ENCODE measurements around the gene CENPVL3. TPM values are rescaled to one million over a fixed set of nuclear protein-coding genes. Genes with fewer than 3 reads are reported as not detected.

Gene CENPVL3
- total and polyA plus RNA-seq, 9 of the 15 experiments (the other 6 are each of a cell fraction or from before 2014, with no cell fraction given): not detected

DNA sequence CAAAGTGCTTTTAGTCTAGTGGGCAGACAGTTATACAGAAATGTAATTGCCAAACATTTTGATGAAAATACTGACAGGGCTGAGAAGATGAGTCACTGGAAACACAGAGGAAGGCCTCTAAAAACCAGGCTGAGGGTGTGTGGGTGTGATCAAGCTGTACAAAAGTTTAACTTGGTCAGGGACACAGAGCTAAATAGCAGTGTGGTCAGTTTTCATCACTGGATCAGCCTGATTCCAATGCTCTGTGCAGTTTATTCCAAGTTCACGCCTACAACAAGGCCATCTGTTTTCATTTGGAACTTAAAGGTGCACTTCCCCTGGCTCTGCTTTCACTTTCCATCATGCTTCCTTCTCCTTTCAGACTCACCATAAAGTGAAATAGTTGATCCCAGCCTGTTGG is 10.6 kb downstream of the CENPVL3 start (continued):
- TF ChIP-seq KDM2B (CRISPR knock-in tag; IDR thresholded peaks at IDR 0.05) (no peak), SMAD4 (CRISPR knock-in tag; conservative IDR thresholded peaks at IDR 0.05) (no peak), ZNF184 (CRISPR knock-in tag; IDR thresholded peaks at IDR 0.05) (no peak), POLR3G (IDR thresholded peaks at IDR 0.05; ENCODE audit: extremely low read depth, insufficient read length, insufficient replicate concordance) (no peak), ZNF668 (CRISPR knock-in tag; IDR thresholded peaks at IDR 0.05) (no peak), ZFP91 (CRISPR knock-in tag; IDR thresholded peaks at IDR 0.05) (no peak), KDM4B (IDR thresholded peaks at IDR 0.05; ENCODE audit: borderline replicate concordance in 2 of 2, low read depth in 1 of 2) (no peak), NCOR1 (IDR thresholded peaks at IDR 0.05) (no peak)
- TF ChIP-seq, protein P1, sequence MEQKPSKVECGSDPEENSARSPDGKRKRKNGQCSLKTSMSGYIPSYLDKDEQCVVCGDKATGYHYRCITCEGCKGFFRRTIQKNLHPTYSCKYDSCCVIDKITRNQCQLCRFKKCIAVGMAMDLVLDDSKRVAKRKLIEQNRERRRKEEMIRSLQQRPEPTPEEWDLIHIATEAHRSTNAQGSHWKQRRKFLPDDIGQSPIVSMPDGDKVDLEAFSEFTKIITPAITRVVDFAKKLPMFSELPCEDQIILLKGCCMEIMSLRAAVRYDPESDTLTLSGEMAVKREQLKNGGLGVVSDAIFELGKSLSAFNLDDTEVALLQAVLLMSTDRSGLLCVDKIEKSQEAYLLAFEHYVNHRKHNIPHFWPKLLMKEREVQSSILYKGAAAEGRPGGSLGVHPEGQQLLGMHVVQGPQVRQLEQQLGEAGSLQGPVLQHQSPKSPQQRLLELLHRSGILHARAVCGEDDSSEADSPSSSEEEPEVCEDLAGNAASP (IDR thresholded peaks at IDR 0.05): no peak
- TF ChIP-seq, protein P2, sequence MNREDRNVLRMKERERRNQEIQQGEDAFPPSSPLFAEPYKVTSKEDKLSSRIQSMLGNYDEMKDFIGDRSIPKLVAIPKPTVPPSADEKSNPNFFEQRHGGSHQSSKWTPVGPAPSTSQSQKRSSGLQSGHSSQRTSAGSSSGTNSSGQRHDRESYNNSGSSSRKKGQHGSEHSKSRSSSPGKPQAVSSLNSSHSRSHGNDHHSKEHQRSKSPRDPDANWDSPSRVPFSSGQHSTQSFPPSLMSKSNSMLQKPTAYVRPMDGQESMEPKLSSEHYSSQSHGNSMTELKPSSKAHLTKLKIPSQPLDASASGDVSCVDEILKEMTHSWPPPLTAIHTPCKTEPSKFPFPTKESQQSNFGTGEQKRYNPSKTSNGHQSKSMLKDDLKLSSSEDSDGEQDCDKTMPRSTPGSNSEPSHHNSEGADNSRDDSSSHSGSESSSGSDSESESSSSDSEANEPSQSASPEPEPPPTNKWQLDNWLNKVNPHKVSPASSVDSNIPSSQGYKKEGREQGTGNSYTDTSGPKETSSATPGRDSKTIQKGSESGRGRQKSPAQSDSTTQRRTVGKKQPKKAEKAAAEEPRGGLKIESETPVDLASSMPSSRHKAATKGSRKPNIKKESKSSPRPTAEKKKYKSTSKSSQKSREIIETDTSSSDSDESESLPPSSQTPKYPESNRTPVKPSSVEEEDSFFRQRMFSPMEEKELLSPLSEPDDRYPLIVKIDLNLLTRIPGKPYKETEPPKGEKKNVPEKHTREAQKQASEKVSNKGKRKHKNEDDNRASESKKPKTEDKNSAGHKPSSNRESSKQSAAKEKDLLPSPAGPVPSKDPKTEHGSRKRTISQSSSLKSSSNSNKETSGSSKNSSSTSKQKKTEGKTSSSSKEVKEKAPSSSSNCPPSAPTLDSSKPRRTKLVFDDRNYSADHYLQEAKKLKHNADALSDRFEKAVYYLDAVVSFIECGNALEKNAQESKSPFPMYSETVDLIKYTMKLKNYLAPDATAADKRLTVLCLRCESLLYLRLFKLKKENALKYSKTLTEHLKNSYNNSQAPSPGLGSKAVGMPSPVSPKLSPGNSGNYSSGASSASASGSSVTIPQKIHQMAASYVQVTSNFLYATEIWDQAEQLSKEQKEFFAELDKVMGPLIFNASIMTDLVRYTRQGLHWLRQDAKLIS (CRISPR knock-in tag; IDR thresholded peaks at IDR 0.05): no peak

Measured in K562 (cell line).